HG02970 (cell line): ENCODE data around the gene DENND6B.

ENCODE experiments used
- ATAC-seq: cut with Tn5 transposase; IDR thresholded peaks from one replicate; pipeline ENCODE4 v1.9.1; 2021; ENCODE audit warnings: mild to moderate bottlenecking, moderate library complexity, moderate number of reproducible peaks; ENCODE audit not compliant: unreplicated experiment, low FRiP score

DENND6B gene

DNA sequence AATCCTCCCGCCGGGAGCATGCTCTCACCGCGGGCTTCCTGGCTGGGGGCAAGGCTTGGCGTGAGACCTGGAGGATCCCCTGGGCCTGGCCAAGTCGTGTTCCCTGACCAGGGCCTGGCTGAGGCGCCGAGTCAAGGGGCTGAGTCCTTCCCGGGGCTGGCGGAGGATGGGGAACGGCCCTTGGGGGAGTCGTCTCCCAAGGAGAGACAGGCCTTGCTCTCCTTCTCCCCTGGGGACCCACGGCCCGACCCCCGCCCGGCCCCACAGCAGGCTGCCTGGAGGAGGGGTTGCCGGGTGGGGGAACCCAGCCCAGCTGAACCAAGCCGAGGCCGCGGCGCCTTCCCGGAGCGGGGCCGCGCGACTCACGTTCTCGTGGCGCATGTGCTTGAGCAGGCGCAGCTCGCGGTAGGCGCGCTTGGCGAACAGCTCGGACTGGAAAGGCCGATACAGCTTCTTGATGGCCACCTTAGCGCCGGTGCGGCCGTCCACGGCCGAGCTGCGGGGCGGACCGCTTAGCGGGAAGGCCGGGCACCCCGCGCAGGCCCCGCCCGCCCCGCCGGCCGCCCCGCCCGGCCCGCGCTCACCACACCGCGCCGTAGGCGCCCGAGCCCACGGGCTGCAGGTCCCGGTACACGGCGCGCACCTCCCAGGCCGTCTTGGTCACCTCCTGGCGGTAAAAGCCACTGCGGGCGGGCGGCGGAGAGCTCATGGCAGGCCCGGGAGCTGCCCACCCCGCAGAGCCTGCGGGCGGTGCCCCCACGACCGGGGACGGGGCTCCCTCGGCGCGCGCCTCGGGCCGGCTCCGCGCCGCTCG, 65.8 kb downstream of the DENND6B start:
- no peak for ATAC-seq

DNA sequence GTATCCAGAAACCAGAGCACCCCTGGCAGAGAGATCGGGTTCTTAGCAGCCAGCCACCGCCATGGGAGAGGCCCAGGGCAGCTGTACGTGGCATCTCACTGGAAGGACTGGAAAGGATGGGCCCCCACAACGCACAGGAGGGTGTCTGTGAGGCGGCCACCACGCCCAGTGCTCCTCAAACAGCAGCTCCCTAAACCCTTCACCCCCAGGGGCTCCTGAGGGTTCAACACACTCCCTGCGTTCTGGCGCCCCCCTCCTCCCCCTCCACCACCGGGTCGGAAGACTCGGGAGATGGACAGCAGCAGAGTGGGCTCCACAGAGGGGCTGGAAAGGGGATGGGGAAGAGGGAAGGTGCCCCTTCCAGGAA, 66.4 kb downstream of the DENND6B start:
- no peak for ATAC-seq

GRCh38 chr22:50259302-50259701, 67.5 kb downstream of the DENND6B start:
- no peak for ATAC-seq
